ENCODE measurements around the gene CSTA. TPM values are rescaled to one million over a fixed set of nuclear protein-coding genes. Genes with fewer than 3 reads are reported as not detected.

The CSTA gene, protein sequence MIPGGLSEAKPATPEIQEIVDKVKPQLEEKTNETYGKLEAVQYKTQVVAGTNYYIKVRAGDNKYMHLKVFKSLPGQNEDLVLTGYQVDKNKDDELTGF
- 0.59 TPM in 1 of 2 replicates, not detected in the other for total RNA-seq

DNA sequence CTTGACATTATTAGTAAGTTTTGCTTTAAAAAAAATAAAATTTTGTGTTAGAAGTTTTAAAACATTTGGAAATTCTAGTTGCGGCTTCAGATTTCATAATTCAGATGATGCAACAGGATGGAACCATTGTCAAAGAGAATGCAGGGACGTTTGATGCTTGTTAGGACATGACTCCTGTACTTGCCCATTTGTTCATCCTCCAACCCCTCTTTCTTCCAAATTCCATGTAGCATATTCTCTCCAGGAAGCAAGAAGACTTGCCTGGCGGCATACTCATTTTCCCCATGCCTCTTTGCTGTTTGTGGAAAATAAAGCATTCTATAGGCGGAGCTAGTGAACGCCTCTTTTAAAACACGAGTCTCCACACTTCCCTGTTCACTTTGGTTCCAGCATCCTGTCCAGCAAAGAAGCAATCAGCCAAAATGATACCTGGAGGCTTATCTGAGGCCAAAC is at the start of gene CSTA:
Gene CSTA (plus strand): TSS at position 378 of the 453 bp plus-strand sequence. CDS start 45 bp downstream, at position 423.

DNA sequence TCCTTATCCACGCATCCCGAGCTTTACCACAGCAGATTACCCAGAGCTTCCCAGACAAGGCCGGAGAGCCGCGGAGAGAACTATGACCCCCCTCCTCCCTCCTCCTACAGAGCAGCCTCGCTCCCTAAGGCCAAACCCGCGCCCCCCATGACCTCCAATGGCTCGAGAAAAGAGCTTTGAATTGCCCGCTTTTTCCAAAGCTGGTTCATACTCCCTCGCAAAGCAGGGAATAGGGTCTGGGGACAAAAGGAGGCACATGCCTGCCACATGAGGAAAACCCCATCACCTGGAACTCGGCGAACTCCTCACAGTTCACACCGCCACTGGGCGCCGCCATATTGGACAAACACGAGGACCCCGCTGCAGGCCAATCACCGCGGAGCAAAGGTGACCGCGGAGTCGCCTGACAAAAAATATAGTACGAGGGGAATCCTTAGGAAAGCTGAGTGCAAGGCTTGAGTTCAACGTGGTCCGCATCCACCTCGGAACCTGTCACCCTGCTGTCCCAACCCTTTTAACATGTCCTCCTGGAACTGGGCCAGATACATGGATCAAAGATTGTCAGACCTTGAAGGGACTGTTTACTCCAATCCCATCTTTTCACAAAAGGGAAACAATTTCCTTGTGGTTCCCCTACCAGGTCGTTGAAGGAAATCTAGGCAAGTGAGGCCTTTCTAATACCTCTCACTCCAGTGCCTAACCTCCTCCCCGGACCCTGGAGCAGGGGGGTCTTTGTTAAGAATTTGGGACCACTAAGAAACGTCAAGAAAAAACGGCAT is 58.0 kb downstream of the CSTA start, which contains the start of gene MIX23:
Gene MIX23 (minus strand): TSS at position 344 of the 779 bp plus-strand sequence. CDS start 7 bp downstream, at position 337.

DNA sequence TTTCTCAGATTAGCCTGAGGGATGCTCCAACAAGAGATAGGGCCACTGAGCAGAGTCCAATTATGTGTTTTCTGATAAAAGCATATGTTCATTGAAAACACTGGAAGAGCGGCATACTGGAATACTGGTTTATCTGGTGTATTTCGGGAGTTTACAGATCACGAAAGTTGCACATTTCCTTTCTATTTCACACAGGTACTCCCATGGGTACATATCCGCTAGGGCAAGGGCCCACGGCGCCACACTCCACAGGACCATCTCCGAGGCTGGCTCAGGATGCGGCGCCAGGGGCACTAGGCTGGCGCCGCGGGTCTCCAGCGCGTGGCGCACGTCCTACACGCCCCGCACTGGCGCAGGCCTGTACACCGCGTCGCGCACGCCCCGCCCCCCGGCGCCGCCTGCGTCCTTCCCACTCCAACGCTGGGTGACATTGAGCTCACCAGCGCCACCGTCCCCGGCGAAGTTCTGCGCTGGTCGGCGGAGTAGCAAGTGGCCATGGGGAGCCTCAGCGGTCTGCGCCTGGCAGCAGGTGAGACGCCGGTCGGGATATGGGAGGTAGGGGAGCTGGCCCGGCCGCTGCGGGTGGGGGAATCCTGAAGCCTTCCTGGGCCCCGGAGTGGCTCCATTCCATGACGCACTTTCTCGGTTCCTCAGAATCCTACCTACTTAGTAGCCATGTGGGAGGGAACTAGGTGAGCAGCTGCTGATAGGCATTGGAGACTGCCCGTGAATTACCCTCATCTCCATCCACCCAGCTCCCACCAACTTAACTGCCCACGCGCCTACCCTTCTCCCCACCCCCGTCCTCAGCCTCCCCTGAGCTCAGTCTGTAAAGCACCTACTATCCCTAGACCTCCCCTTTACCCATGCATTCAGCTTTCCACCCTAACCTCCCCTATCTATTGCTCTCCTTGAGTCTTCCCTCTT is 59.0 kb downstream of the CSTA start, which contains the start of gene FAM162A:
Gene FAM162A (plus strand): TSS at position 412 of the 927 bp plus-strand sequence. CDS start 84 bp downstream, at position 496.

Other genes with a start within 250 kb of the CSTA start
- gene CASR, start 141.6 kb upstream of the CSTA start, total RNA-seq: not detected in 2 replicates
- 26.1 and 26.5 TPM in 2 replicates for gene MIX23, start 58.0 kb downstream of the CSTA start, total RNA-seq
- gene FAM162A, start 58.9 kb downstream of the CSTA start, total RNA-seq: 31.6 and 34.7 TPM in 2 replicates
- gene WDR5B, start 90.8 kb downstream of the CSTA start, total RNA-seq: 5.9 and 6.5 TPM in 2 replicates
- gene KPNA1, start 189.7 kb downstream of the CSTA start, total RNA-seq: 40.1 and 64.9 TPM in 2 replicates
- gene PARP9, start 239.1 kb downstream of the CSTA start, total RNA-seq: 10.1 and 11.5 TPM in 2 replicates
- 8.6 and 17.3 TPM in 2 replicates for gene DTX3L, start 239.1 kb downstream of the CSTA start, total RNA-seq

Data from smooth muscle cell of the umbilical artery (primary cell).